ACC112 (cell line): ENCODE data around the gene PRR29.

ENCODE experiments used
- H2AFZ ChIP-seq: fragments of 200-600 bp; sonication (generic); one replicate; pipeline ENCODE4 v1.6.0; 2017; ENCODE audit warnings: antibody characterized with exemption, low read length; ENCODE audit not compliant: unreplicated experiment
- H3K27ac ChIP-seq: fragments of 200-600 bp; sonication (generic); 2 replicates; pipeline ENCODE4 v1.5.1; 2014; ENCODE audit warnings: low read depth, mild to moderate bottlenecking, antibody characterized with exemption, low read length, moderate library complexity
- H3K27me3 ChIP-seq: fragments of 200-600 bp; sonication (generic); 2 replicates; pipeline ENCODE4 v1.6.1; 2014; ENCODE audit warnings: mild to moderate bottlenecking, antibody characterized with exemption, low read length, moderate library complexity, mixed read lengths; ENCODE audit not compliant: insufficient read depth
- H3K36me3 ChIP-seq: fragments of 200-600 bp; sonication (generic); 2 replicates; pipeline ENCODE4 v1.6.1; 2016; ENCODE audit warnings: mild to moderate bottlenecking, antibody characterized with exemption, low read length, moderate library complexity, mixed read lengths; ENCODE audit not compliant: insufficient read depth
- H3K4me1 ChIP-seq: fragments of 200-600 bp; sonication (generic); one replicate; pipeline ENCODE4 v1.6.1; 2016; ENCODE audit warnings: low read length, mixed read lengths; ENCODE audit not compliant: insufficient read depth, unreplicated experiment, control insufficient read depth
- H3K4me3 ChIP-seq: fragments of 200-600 bp; sonication (generic); 2 replicates; pipeline ENCODE4 v1.5.1; 2014; ENCODE audit warnings: mild to moderate bottlenecking, low read depth, low read length
- H3K79me2 ChIP-seq: fragments of 200-600 bp; sonication (generic); one replicate; pipeline ENCODE4 v1.6.0; 2016; ENCODE audit warnings: low read length; ENCODE audit not compliant: control insufficient read depth, unreplicated experiment, insufficient read depth

The PRR29 gene

GRCh38 chr17:64051153-64051552 lies 53.0 kb downstream of the PRR29 start:
- peaks cover 10% of the 10 kb centered on the region; the same call in 1 of the 2 replicates for H3K36me3 ChIP-seq
- H3K4me3 ChIP-seq: no peak overlapping the region
- no peaks in the 10 kb centered on the region for H3K79me2 ChIP-seq
- no peaks in the 10 kb centered on the region for H3K27me3 ChIP-seq
- no peaks in the 10 kb centered on the region for H3K4me1 ChIP-seq
- H3K27ac ChIP-seq: no peak overlapping the region
- H2AFZ ChIP-seq: no peak overlapping the region

GRCh38 chr17:64053101-64053500 lies 55.0 kb downstream of the PRR29 start:
- H3K79me2 ChIP-seq: no peaks in the 10 kb centered on the region
- no peak overlapping the region for H3K27ac ChIP-seq
- H3K36me3 ChIP-seq: peaks cover 10% of the 10 kb centered on the region; the same call in 1 of the 2 replicates

More at GRCh38 chr17:64053101-64053500, 55.0 kb downstream of the PRR29 start:
- H3K4me1 ChIP-seq: no peaks in the 10 kb centered on the region
- H3K27me3 ChIP-seq: no peaks in the 10 kb centered on the region
- H2AFZ ChIP-seq: no peak overlapping the region
- H3K4me3 ChIP-seq: no peak overlapping the region
